ENCODE results near the gene PIAS2. TPM values are rescaled to one million over a fixed set of nuclear protein-coding genes. Genes with fewer than 3 reads are reported as not detected.

PIAS2 gene
- total and polyA plus RNA-seq, 4 donors = 5.6 to 17.2 (median 9.2) TPM

- Histone ChIP-seq H3K27me3 (ENCODE audit: control insufficient read depth in 4 of 4, insufficient read depth in 4 of 4, low read length in 3 of 4) (no peaks in the 10 kb centered on the region), H3K36me3 (ENCODE audit: control insufficient read depth in 4 of 4, insufficient read depth in 3 of 4, low read depth in 1 of 4, low read length in 3 of 4) (peaks cover 0 to 8% (median 2%) of the 10 kb centered on the region in 4 donors), H3K9me3 (ENCODE audit: control insufficient read depth in 4 of 4, low read length in 3 of 4) (no peaks in the 10 kb centered on the region), H3K9ac (ENCODE audit: low read depth in 1 of 2, low read length in 2 of 2) (no peak overlapping the region), H3K4me3 (ENCODE audit: low read depth in 1 of 3, low read length in 3 of 3) (no peak overlapping the region), H3K27ac (ENCODE audit: low read depth in 1 of 2, low read length in 2 of 2) (no peak overlapping the region), H3K4me1 (ENCODE audit: control insufficient read depth in 4 of 4, insufficient read depth in 4 of 4, low read length in 3 of 4) (no peaks in the 10 kb centered on the region)
- WGBS = 93% methylated on average over 6 of the region's 6 CpGs
- TF ChIP-seq MAX (IDR thresholded peaks at IDR 0.05) = no peak
- peak in 1 of 2 donors; percentile 39 for TF ChIP-seq HNF4A (conservative IDR thresholded peaks at IDR 0.05)
- DNase-seq (ENCODE audit: low spot score) = no peak
Measured at GRCh38 chr18:46815661-46816060, 101.6 kb downstream of the PIAS2 start.

- DNase-seq (ENCODE audit: low spot score) = no peak
- no peaks in the 10 kb centered on the region for H3K9me3 ChIP-seq (ENCODE audit: control insufficient read depth in 4 of 4, low read length in 3 of 4)
- TF ChIP-seq EGR1 (IDR thresholded peaks at IDR 0.05; ENCODE audit: low read depth in 2 of 2) (no peak), HNF4A (conservative IDR thresholded peaks at IDR 0.05) (no peak), YY1 (IDR thresholded peaks at IDR 0.05) (no peak), GABPA (IDR thresholded peaks at IDR 0.05 in 1 of 2, conservative IDR thresholded peaks at IDR 0.05 in 1 of 2) (no peak), ATF3 (IDR thresholded peaks at IDR 0.05) (no peak), SP1 (IDR thresholded peaks at IDR 0.05) (no peak), RXRA (IDR thresholded peaks at IDR 0.05) (no peak), REST (IDR thresholded peaks at IDR 0.05) (no peak), TAF1 (conservative IDR thresholded peaks at IDR 0.05) (no peak), MAX (IDR thresholded peaks at IDR 0.05) (no peak), CTCF (IDR thresholded peaks at IDR 0.05; ENCODE audit: low read depth, low read length, missing input control) (no peak), FOXA2 (IDR thresholded peaks at IDR 0.05) (no peak)
- H3K9ac ChIP-seq (ENCODE audit: low read depth in 1 of 2, low read length in 2 of 2) = no peak overlapping the region
- H3K27me3 ChIP-seq (ENCODE audit: control insufficient read depth in 4 of 4, insufficient read depth in 4 of 4, low read length in 3 of 4) = no peaks in the 10 kb centered on the region
- no peak overlapping the region for H3K27ac ChIP-seq (ENCODE audit: low read depth in 1 of 2, low read length in 2 of 2)
- peaks cover 0 to 4% (median 0%) of the 10 kb centered on the region in 4 donors for H3K36me3 ChIP-seq (ENCODE audit: control insufficient read depth in 4 of 4, insufficient read depth in 3 of 4, low read depth in 1 of 4, low read length in 3 of 4)
- no peak overlapping the region for H3K4me3 ChIP-seq (ENCODE audit: low read depth in 1 of 3, low read length in 3 of 3)
- H3K4me1 ChIP-seq (ENCODE audit: control insufficient read depth in 4 of 4, insufficient read depth in 4 of 4, low read length in 3 of 4) = no peaks in the 10 kb centered on the region
- WGBS = 84% methylated on average over 4 of the region's 4 CpGs
Measured at GRCh38 chr18:46814399-46814798, 102.9 kb downstream of the PIAS2 start.

All from liver (tissue), 9 donors.